HepG2 (cell line): Measurements from ENCODE around the gene DIPK1A. TPM values are rescaled to one million over a fixed set of nuclear protein-coding genes. Genes with fewer than 3 reads are reported as not detected.
A peak's percentile ranks its signal among the peaks of the same experiment; 100 is the strongest.

Experiments
- ATAC-seq: fragments of 200-7000 bp; cut with Tn5 transposase; 3 replicates; pipeline ENCODE4 v1.9.1; 2020; ENCODE audit warnings: mild to moderate bottlenecking, moderate library complexity
- BruUV-seq: library from RNA; stranded (reverse); fragments of 400-500 nt; replicated peaks from 2 replicates; lab custom pipeline; 2021; lab: Mats Ljungman, UMichigan
- CTCF ChIA-PET: fragments of 300-600 bp; formaldehyde crosslinking; extraction: SDS; loops from one replicate; lab custom pipeline; 2021; ENCODE audit warnings: low total read pairs, inconsistent platforms, low intra/inter-chr PET ratio; lab: Yijun Ruan, JAX
- POLR2A ChIA-PET: fragments of 350-600 bp; sonication (Branson Sonifier 250); formaldehyde crosslinking; loops from one replicate; lab custom pipeline; 2020; ENCODE audit warnings: antibody characterized with exemption, inconsistent platforms; lab: Yijun Ruan, JAX
- DNase-seq: peaks from one replicate; pipeline ENCODE4 v3.0.0-alpha.2; 2015; ENCODE audit warnings: low spot score
- FAIRE-seq: peaks from 3 replicates; lab custom pipeline; 2011; peaks lifted over from hg19 to GRCh38; lab: Jason Lieb, UNC
- H2AFZ ChIP-seq: one replicate; pipeline ENCODE4 v1.6.1; 2011; ENCODE audit warnings: low read length, inconsistent platforms
- H3K27ac ChIP-seq: fragments of 300-600 bp; 3 replicates; pipeline ENCODE4 v1.8.0; 2011; ENCODE audit warnings: mixed run types, mild to moderate bottlenecking, mixed read lengths, low read length, inconsistent platforms; ENCODE audit not compliant: insufficient read depth; ENCODE audit errors: extremely low read length
- H3K27me3 ChIP-seq, 2 experiments: fragments of 200-600 bp in 1 of 2; 2 replicates in 1 of 2; 3 replicates in 1 of 2; pipeline versions ENCODE4 v1.6.0 to v1.8.0; 2011; ENCODE audit warnings: low read length in 2 of 2, mild to moderate bottlenecking in 2 of 2, moderate library complexity in 2 of 2, inconsistent platforms in 1 of 2; ENCODE audit not compliant: insufficient read depth in 2 of 2, control insufficient read depth in 1 of 2
- H3K36me3 ChIP-seq, 2 experiments: fragments of 200-600 bp in 1 of 2; replicated peaks in 1 of 2; 2 replicates in 1 of 2; 3 replicates in 1 of 2; pipeline versions ENCODE4 v1.5.1 to v1.8.0; 2011; ENCODE audit warnings: low read length in 2 of 2, inconsistent platforms in 1 of 2; ENCODE audit not compliant: insufficient read depth in 2 of 2, control insufficient read depth in 1 of 2
- H3K4me1 ChIP-seq: 2 replicates; pipeline ENCODE4 v1.5.1; 2012; ENCODE audit warnings: low read length, inconsistent platforms; ENCODE audit not compliant: insufficient read depth
- H3K4me2 ChIP-seq: 2 replicates; pipeline ENCODE4 v1.6.0; 2011; ENCODE audit warnings: low read depth, low read length, inconsistent platforms
- H3K4me3 ChIP-seq, 3 experiments: fragments of 200-600 bp in 1 of 3; sonication (generic), shearing (Covaris generic) in 1 of 3; replicated peaks in 1 of 3; 2 replicates each; pipeline ENCODE4 v1.5.1; 2011 to 2016; ENCODE audit warnings: low read length in 3 of 3, inconsistent platforms in 2 of 3, low read depth in 2 of 3, mild to moderate bottlenecking in 2 of 3, control low read depth in 1 of 3, mixed read lengths in 1 of 3; ENCODE audit not compliant: insufficient read depth in 1 of 3
- H3K79me2 ChIP-seq: one replicate; pipeline ENCODE4 v1.6.1; 2011; ENCODE audit warnings: low read length, inconsistent platforms; ENCODE audit not compliant: insufficient read depth
- H3K9ac ChIP-seq: 2 replicates; pipeline ENCODE4 v1.6.0; 2011; ENCODE audit warnings: mild to moderate bottlenecking, low read depth, low read length, inconsistent platforms; ENCODE audit not compliant: insufficient read depth
- H3K9me3 ChIP-seq: 2 replicates; pipeline ENCODE4 v1.5.1; 2012; ENCODE audit warnings: mild to moderate bottlenecking, low read length
- H4K20me1 ChIP-seq: 2 replicates; pipeline ENCODE4 v1.6.0; 2011; ENCODE audit warnings: inconsistent platforms, mild to moderate bottlenecking, low read length, moderate library complexity; ENCODE audit not compliant: insufficient read depth
- CAMTA2 ChIP-seq: sonication (generic); formaldehyde crosslinking; IDR thresholded peaks from 2 replicates; pipeline ENCODE4 v1.4.0; 2020; ENCODE audit warnings: mild to moderate bottlenecking, missing genetic modification reagents, borderline replicate concordance
- HNRNPUL1 ChIP-seq: fragments of 200-400 bp; formaldehyde crosslinking; IDR thresholded peaks from 2 replicates; pipeline ENCODE4 v1.6.1; 2017; ENCODE audit warnings: low read depth, mild to moderate bottlenecking, low read length, moderate library complexity
- RBFOX2 ChIP-seq: fragments of 200-400 bp; formaldehyde crosslinking; IDR thresholded peaks from 2 replicates; pipeline ENCODE4 v1.6.1; 2017; ENCODE audit warnings: low read depth, mild to moderate bottlenecking, low read length
- TCF7 ChIP-seq: sonication (generic); IDR thresholded peaks from 2 replicates; pipeline ENCODE4 v1.6.1; 2016; ENCODE audit warnings: antibody characterized with exemption, low read depth
- ZFAT ChIP-seq: sonication (generic); formaldehyde crosslinking; conservative IDR thresholded peaks from 2 replicates; pipeline ENCODE4 v1.8.1; 2023; ENCODE audit warnings: missing genetic modification reagents, inconsistent platforms
- ZMYM4 ChIP-seq: sonication (generic); formaldehyde crosslinking; IDR thresholded peaks from 2 replicates; pipeline ENCODE4 v1.8.1; 2023; ENCODE audit warnings: mild to moderate bottlenecking, missing genetic modification reagents
- ZNF33B ChIP-seq: sonication (generic); formaldehyde crosslinking; IDR thresholded peaks from 2 replicates; pipeline ENCODE4 v1.5.1; 2020; ENCODE audit warnings: mild to moderate bottlenecking, missing genetic modification reagents
- ZNF367 ChIP-seq: sonication (generic); formaldehyde crosslinking; IDR thresholded peaks from 2 replicates; pipeline ENCODE4 v1.4.0; 2020; ENCODE audit warnings: missing genetic modification reagents, borderline replicate concordance
- ZNF484 ChIP-seq: sonication (generic); formaldehyde crosslinking; IDR thresholded peaks from 2 replicates; pipeline ENCODE4 v1.5.1; 2020; ENCODE audit warnings: mild to moderate bottlenecking, low read depth, missing genetic modification reagents, borderline replicate concordance
- ZSCAN25 ChIP-seq: sonication (generic); formaldehyde crosslinking; IDR thresholded peaks from 2 replicates; pipeline ENCODE4 v1.8.0; 2022; ENCODE audit warnings: mild to moderate bottlenecking, missing genetic modification reagents
- WGBS: methylation state at CpG from one replicate; pipeline ENCODE4 v1.1.6; 2017; ENCODE audit warnings: low lambda C conversion rate; 5-methylcytosine and 5-hydroxymethylcytosine counted together
- in situ Hi-C: cut with HindIII; loops from 2 replicates; pipeline ENCODE4 v1.10.0; 2017; ENCODE audit warnings: low pct_unique_long_range_greater_than_20kb; ENCODE audit not compliant: extremely low pct_ligation_motif_present
- intact Hi-C: fragments of 100-400 bp; cut with micrococcal nuclease; formaldehyde crosslinking; loops from one replicate; pipeline ENCODE4 v1.10.0; 2022; ENCODE audit not compliant: unreplicated experiment
- polyA plus RNA-seq, 8 experiments: library from polyadenylated mRNA; depleted of rRNA in 3 of 8; stranded (reverse) in 7 of 8; unstranded in 1 of 8; fragments of >200 nt; fragmentation: Illumina TruSeq in 4 of 8; extraction: Trizol in 4 of 8; gene quantifications; 2 replicates each; pipeline versions ENCODE4 v1.2.1 to v1.2.3, GENCODE V29; 2011 to 2016; ENCODE audit warnings: low read depth in 4 of 8, missing spikeins in 1 of 8, mixed read lengths in 1 of 8; ENCODE audit not compliant: insufficient read depth in 1 of 8
- total RNA-seq, 5 experiments: library from RNA; depleted of rRNA; stranded (reverse); fragments of >200 nt; fragmentation: Illumina TruSeq; extraction: Trizol; gene quantifications; 2 replicates each; pipeline ENCODE4 v1.2.3, GENCODE V29; 2016; ENCODE audit warnings: low read depth in 1 of 5
- TF ChIP-seq, protein P1 (sequence below): sonication (generic); formaldehyde crosslinking; IDR thresholded peaks from 2 replicates; pipeline ENCODE4 v1.8.0; 2022; ENCODE audit warnings: missing genetic modification reagents, mild to moderate bottlenecking, borderline replicate concordance

The DIPK1A gene
- total and polyA plus RNA-seq, 2 of the 13 experiments (the other 11 are each of a cell fraction or from before 2014, with no cell fraction given): 8.4 TPM

DNA sequence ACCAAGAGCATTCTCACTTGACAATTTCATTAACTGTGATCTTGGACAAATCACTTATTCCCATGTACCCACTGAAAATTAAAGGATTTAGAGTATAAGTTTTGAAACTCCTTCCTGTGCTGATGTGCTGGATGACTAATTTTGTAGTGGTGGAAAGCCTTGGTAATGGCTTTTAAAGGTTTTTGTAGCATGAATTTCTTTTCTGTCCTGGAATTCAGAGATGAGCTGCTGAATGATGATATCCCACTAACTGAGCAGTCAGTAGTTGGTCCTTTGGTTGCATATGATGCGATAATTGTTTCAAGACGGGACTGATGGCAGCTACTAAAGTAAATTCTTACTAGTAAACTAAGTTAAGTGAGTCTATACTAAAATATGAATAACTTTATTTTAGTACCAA is 124.2 kb downstream of the DIPK1A start:
- Histone ChIP-seq H3K79me2 (peaks cover 84% of the 10 kb centered on the region), H3K4me3 (no peak overlapping the region), H3K4me1 (peaks cover 69% of the 10 kb centered on the region), H3K9ac (no peak overlapping the region), H3K4me2 (peak overlapping the region; percentile 29; the same call in 1 of the 2 replicates), H3K36me3 (peaks cover 19 to 86% of the 10 kb centered on the region in 2 experiments), H4K20me1 (peaks cover 93% of the 10 kb centered on the region), H3K27ac (no peak overlapping the region), H3K9me3 (no peaks in the 10 kb centered on the region), H2AFZ (no peak overlapping the region), H3K27me3 (no peaks in the 10 kb centered on the region; a peak in 1 of 5 replicates)
- intact Hi-C loops: no loop called here
- TF ChIP-seq, protein P1, sequence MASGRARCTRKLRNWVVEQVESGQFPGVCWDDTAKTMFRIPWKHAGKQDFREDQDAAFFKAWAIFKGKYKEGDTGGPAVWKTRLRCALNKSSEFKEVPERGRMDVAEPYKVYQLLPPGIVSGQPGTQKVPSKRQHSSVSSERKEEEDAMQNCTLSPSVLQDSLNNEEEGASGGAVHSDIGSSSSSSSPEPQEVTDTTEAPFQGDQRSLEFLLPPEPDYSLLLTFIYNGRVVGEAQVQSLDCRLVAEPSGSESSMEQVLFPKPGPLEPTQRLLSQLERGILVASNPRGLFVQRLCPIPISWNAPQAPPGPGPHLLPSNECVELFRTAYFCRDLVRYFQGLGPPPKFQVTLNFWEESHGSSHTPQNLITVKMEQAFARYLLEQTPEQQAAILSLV (CRISPR knock-in tag): no peak
- TF ChIP-seq ZNF484 (CRISPR knock-in tag) (no peak), ZNF33B (no peak), ZFAT (CRISPR knock-in tag) (no peak), ZSCAN25 (no peak), ZNF367 (CRISPR knock-in tag) (no peak), TCF7 (no peak), HNRNPUL1 (no peak)
- POLR2A ChIA-PET: no interaction called here
- in situ Hi-C loops: no loop called here
- BruUV-seq: no TSS peak
- ATAC-seq (no peak), FAIRE-seq (no peak), DNase-seq (no peak)
- CTCF ChIA-PET: no interaction called here
- 93% methylated on average over 2 of the region's 2 CpGs for WGBS

DNA sequence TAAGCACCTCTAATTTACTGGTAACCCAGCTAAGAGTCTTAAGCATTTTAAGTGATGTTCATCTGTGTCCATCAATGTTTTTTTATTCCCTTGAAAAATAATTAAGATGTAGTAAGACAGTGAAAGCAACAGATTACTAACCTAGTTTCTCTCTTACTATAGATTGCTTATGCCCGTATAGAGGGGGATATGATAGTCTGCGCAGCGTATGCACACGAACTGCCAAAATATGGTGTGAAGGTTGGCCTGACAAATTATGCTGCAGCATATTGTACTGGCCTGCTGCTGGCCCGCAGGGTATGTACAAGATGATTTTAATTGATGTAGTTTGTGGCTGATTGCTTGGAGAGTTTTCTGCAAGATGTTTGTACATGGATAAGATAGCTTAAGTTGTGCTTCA is 126.6 kb downstream of the DIPK1A start:
- no peak for FAIRE-seq
- Histone ChIP-seq H3K36me3 (peaks cover 10 to 64% of the 10 kb centered on the region in 2 experiments), H2AFZ (no peak overlapping the region), H3K79me2 (peaks cover 78% of the 10 kb centered on the region), H3K4me1 (peaks cover 73% of the 10 kb centered on the region), H3K27ac (no peak overlapping the region), H3K27me3 (no peaks in the 10 kb centered on the region; a peak in 1 of 5 replicates)
- POLR2A ChIA-PET: no interaction called here
- CTCF ChIA-PET: no interaction called here
- intact Hi-C loops: loop anchor here (5.0 kb wide), 1 partner anchor 87 kb away; no protein-coding TSS in a partner anchor
- ATAC-seq: no peak
- WGBS: 81% methylated on average over 5 of the region's 5 CpGs
- TF ChIP-seq RBFOX2 (peak; percentile 53), ZMYM4 (no peak), CAMTA2 (CRISPR knock-in tag) (no peak)
- TF ChIP-seq, all 625 proteins: peak for 1
- Histone ChIP-seq H3K4me3 (peak overlapping the region; percentile 2 to 96 (median 94); a peak in 3 of 6 replicates), H3K9ac (0 out of 2 replicates have a peak overlapping the region, but pooled peaks have one; percentile 99), H3K4me2 (peak overlapping the region; percentile 89), H4K20me1 (peaks cover 76% of the 10 kb centered on the region), H3K9me3 (no peaks in the 10 kb centered on the region)
- DNase-seq: no peak
- in situ Hi-C loops: no loop called here
- BruUV-seq: no TSS peak
